GM12878 (cell line): Measurements from ENCODE around the gene FCHSD2. TPM values are rescaled to one million over a fixed set of nuclear protein-coding genes. Genes with fewer than 3 reads are reported as not detected.

Experiments used
- ATAC-seq: fragments of 200-7000 bp; cut with Tn5 transposase; 3 replicates; pipeline ENCODE4 v1.9.1; 2020; ENCODE audit warnings: mild to moderate bottlenecking, moderate library complexity
- BruUV-seq: library from RNA; stranded (reverse); fragments of 400-500 nt; replicated peaks from 2 replicates; lab custom pipeline; 2021; lab: Mats Ljungman, UMichigan
- CTCF ChIA-PET: fragments of 300-600 bp; sonication (Branson Sonifier 250); formaldehyde crosslinking; extraction: SDS; loops from one replicate; lab custom pipeline; 2021; ENCODE audit warnings: inconsistent platforms; lab: Yijun Ruan, JAX
- POLR2A ChIA-PET: fragments of 350-600 bp; formaldehyde crosslinking; extraction: SDS; loops from one replicate; lab custom pipeline; 2021; ENCODE audit warnings: inconsistent platforms; lab: Charles Lee
- RAD21 ChIA-PET: fragments of 300-600 bp; sonication (Branson Sonifier 250); formaldehyde crosslinking; loops from one replicate; lab custom pipeline; 2023; ENCODE audit warnings: antibody characterized with exemption; ENCODE audit not compliant: unreplicated experiment; lab: Charles Lee
- SMC1A ChIA-PET: fragments of 300-600 bp; sonication (Branson Sonifier 250); formaldehyde crosslinking; loops from one replicate; lab custom pipeline; 2023; ENCODE audit not compliant: unreplicated experiment, uncharacterized antibody; lab: Charles Lee
- DNase-seq: peaks from one replicate; pipeline ENCODE4 v3.0.0-alpha.2; 2011; ENCODE audit warnings: low read depth, low spot score
- FAIRE-seq: peaks from 3 replicates; lab custom pipeline; 2011; peaks lifted over from hg19 to GRCh38; lab: Jason Lieb, UNC
- H2AFZ ChIP-seq: 2 replicates; pipeline ENCODE4 v1.6.0; 2011; ENCODE audit warnings: low read depth, low read length, control low read depth; ENCODE audit not compliant: control insufficient read depth
- H3K27ac ChIP-seq: 2 replicates; pipeline ENCODE4 v1.5.1; 2011; ENCODE audit warnings: control low read depth; ENCODE audit not compliant: control insufficient read depth, insufficient read depth
- H3K27me3 ChIP-seq, 2 experiments: replicated peaks in 1 of 2; 2 replicates each; pipeline versions ENCODE4 v1.6.0 to v1.6.1; 2011; ENCODE audit warnings: low read length in 1 of 2; ENCODE audit not compliant: control insufficient read depth in 2 of 2, insufficient read depth in 2 of 2
- H3K36me3 ChIP-seq, 2 experiments: 2 replicates each; pipeline ENCODE4 v1.5.1; 2011; ENCODE audit warnings: low read length in 1 of 2; ENCODE audit not compliant: control insufficient read depth in 2 of 2, insufficient read depth in 2 of 2
- H3K4me1 ChIP-seq: 2 replicates; pipeline ENCODE4 v1.6.1; 2011; ENCODE audit warnings: mild to moderate bottlenecking, low read length, moderate library complexity, mixed read lengths; ENCODE audit not compliant: control insufficient read depth, insufficient read depth
- H3K4me2 ChIP-seq: 2 replicates; pipeline ENCODE4 v1.6.0; 2011; ENCODE audit warnings: control low read depth; ENCODE audit not compliant: control insufficient read depth, insufficient read depth
- H3K4me3 ChIP-seq: fragments of 200-600 bp; sonication (generic); 2 replicates; pipeline ENCODE4 v1.5.1; 2016
- H3K79me2 ChIP-seq: 2 replicates; pipeline ENCODE4 v1.6.0; 2011; ENCODE audit warnings: low read length; ENCODE audit not compliant: control insufficient read depth, insufficient read depth
- H3K9ac ChIP-seq: 2 replicates; pipeline ENCODE4 v1.8.0; 2011; ENCODE audit warnings: low read length, control low read depth, mixed read lengths; ENCODE audit not compliant: control insufficient read depth, insufficient read depth
- H3K9me3 ChIP-seq: replicated peaks from 3 replicates; pipeline ENCODE4 v1.5.1; 2011; ENCODE audit warnings: mild to moderate bottlenecking, low read length; ENCODE audit not compliant: control insufficient read depth, insufficient read depth
- H4K20me1 ChIP-seq: 2 replicates; pipeline ENCODE4 v1.6.0; 2011; ENCODE audit not compliant: control insufficient read depth, insufficient read depth
- CTCF ChIP-seq, 3 experiments: IDR thresholded peaks in 2 of 3; conservative IDR thresholded peaks in 1 of 3; 2 replicates each; pipeline ENCODE4 v1.5.1; 2011; ENCODE audit warnings: low read depth in 3 of 3, low read length in 3 of 3, mild to moderate bottlenecking in 3 of 3, control low read depth in 2 of 3, moderate library complexity in 2 of 3, inconsistent platforms in 1 of 3, mixed read lengths in 1 of 3; ENCODE audit not compliant: control insufficient read depth in 2 of 3, insufficient read depth in 1 of 3; ENCODE audit errors: extremely low read depth in 1 of 3
- HDGF ChIP-seq: fragments of 450-650 bp; IDR thresholded peaks from 2 replicates; pipeline ENCODE4 v1.6.1; 2016; ENCODE audit warnings: antibody characterized with exemption
- IKZF1 ChIP-seq: fragments of 450-650 bp; conservative IDR thresholded peaks from 2 replicates; pipeline ENCODE4 v1.6.1; 2017; ENCODE audit warnings: antibody characterized with exemption, mild to moderate bottlenecking
- JUND ChIP-seq: IDR thresholded peaks from 2 replicates; pipeline ENCODE4 v1.6.1; 2012; ENCODE audit warnings: low read depth, mild to moderate bottlenecking, low read length, improper control_type of control experiment, moderate library complexity
- MEF2B ChIP-seq: fragments of 450-650 bp; IDR thresholded peaks from 2 replicates; pipeline ENCODE4 v1.6.1; 2018; ENCODE audit warnings: mild to moderate bottlenecking, moderate library complexity; ENCODE audit not compliant: partially characterized antibody, poor library complexity, severe bottlenecking
- MLLT1 ChIP-seq: fragments of 450-650 bp; IDR thresholded peaks from 2 replicates; pipeline ENCODE4 v1.6.1; 2016; ENCODE audit warnings: mild to moderate bottlenecking
- NFIC ChIP-seq: IDR thresholded peaks from 2 replicates; pipeline ENCODE4 v1.6.1; 2012; ENCODE audit warnings: low read depth, mild to moderate bottlenecking, inconsistent platforms, low read length, moderate library complexity
- NKRF ChIP-seq: fragments of 450-650 bp; conservative IDR thresholded peaks from 2 replicates; pipeline ENCODE4 v1.6.1; 2017; ENCODE audit warnings: mild to moderate bottlenecking, moderate library complexity
- RB1 ChIP-seq: fragments of 450-650 bp; formaldehyde crosslinking; IDR thresholded peaks from 2 replicates; pipeline ENCODE4 v1.6.1; 2017; ENCODE audit warnings: mild to moderate bottlenecking, borderline replicate concordance
- SIN3A ChIP-seq: IDR thresholded peaks from 2 replicates; pipeline ENCODE4 v1.6.1; 2012; ENCODE audit warnings: low read depth, low read length, improper control_type of control experiment
- SIX5 ChIP-seq: IDR thresholded peaks from 2 replicates; pipeline ENCODE4 v1.6.1; 2011; ENCODE audit warnings: mild to moderate bottlenecking, low read depth, low read length, moderate library complexity; ENCODE audit not compliant: severe bottlenecking
- SP1 ChIP-seq: IDR thresholded peaks from one replicate; pipeline ENCODE4 v1.6.1; 2011; ENCODE audit warnings: low read depth, low read length
- SRF ChIP-seq, 2 experiments: IDR thresholded peaks; 2 replicates each; pipeline ENCODE4 v1.6.1; 2011; ENCODE audit warnings: low read depth in 2 of 2, low read length in 2 of 2, mild to moderate bottlenecking in 1 of 2, moderate library complexity in 1 of 2
- TAF1 ChIP-seq: IDR thresholded peaks from 2 replicates; pipeline ENCODE4 v1.6.1; 2011; ENCODE audit warnings: mild to moderate bottlenecking, low read depth, low read length, borderline replicate concordance
- YY1 ChIP-seq: IDR thresholded peaks from 2 replicates; pipeline ENCODE4 v1.6.1; 2011; ENCODE audit warnings: low read depth, mild to moderate bottlenecking, low read length
- ZNF217 ChIP-seq: fragments of 450-650 bp; IDR thresholded peaks from 2 replicates; pipeline ENCODE4 v1.6.1; 2017; ENCODE audit warnings: antibody characterized with exemption, mild to moderate bottlenecking
- WGBS: methylation state at CpG from one replicate; pipeline ENCODE4 v1.1.6; 2016; ENCODE audit warnings: low lambda C conversion rate; ENCODE audit not compliant: insufficient replicate concordance, insufficient coverage; ENCODE audit errors: missing lambda C conversion rate; 5-methylcytosine and 5-hydroxymethylcytosine counted together
- in situ Hi-C: fragments of 300-500 bp; cut with MboI; formaldehyde crosslinking; loops from 9 replicates; pipeline ENCODE4 v1.14.3; 2018; ENCODE audit warnings: mixed read lengths
- intact Hi-C: fragments of 100-400 bp; cut with micrococcal nuclease; formaldehyde crosslinking; loops from one replicate; pipeline ENCODE4 v1.14.2; 2022; ENCODE audit not compliant: unreplicated experiment
- polyA plus RNA-seq, 11 experiments: library from polyadenylated mRNA; depleted of rRNA in 4 of 11; unstranded in 6 of 11; stranded (reverse) in 5 of 11; fragments of >200 nt; fragmentation: Nextera tagmentation in 4 of 11; fragmentation: Illumina TruSeq in 1 of 11; extraction: Ambion mirVana in 4 of 11; extraction: Trizol in 1 of 11; gene quantifications; 1 replicate in 1 of 11; 2 replicates in 10 of 11; pipeline versions ENCODE4 v1.2.1 to v1.2.3, GENCODE V29; 2011 to 2016; ENCODE audit warnings: inconsistent platforms in 2 of 11, missing spikeins in 2 of 11, low read depth in 1 of 11
- total RNA-seq, 4 experiments: library from RNA; depleted of rRNA in 3 of 4; stranded (reverse); fragments of >200 nt in 3 of 4; fragmentation: Illumina TruSeq in 1 of 4; extraction: Trizol in 1 of 4; gene quantifications; 2 replicates each; pipeline versions ENCODE4 v1.2.1 to v1.2.3, GENCODE V29; 2013 to 2021

FCHSD2 gene
- total and polyA plus RNA-seq, 10 of the 15 experiments (the other 5 are each of a cell fraction or from before 2014, with no cell fraction given) = 13.2 to 89.8 (median 47.8) TPM

GRCh38 chr11:72814286-72815109 is 327.6 kb downstream of the FCHSD2 start, which contains the start of gene ATG16L2:
TSS of gene ATG16L2 (plus strand) at chr11:72814411. CDS start at chr11:72814446, 35 bp downstream.
- Histone ChIP-seq H3K4me2 (peak within 1 kb of the TSS; percentile 99), H3K9ac (peak within 1 kb of the TSS; percentile 88), H3K79me2 (peaks cover 55% of the 10 kb centered on the region), H3K9me3 (no peaks in the 10 kb centered on the region), H3K4me1 (peaks cover 7% of the 10 kb centered on the region; the same call in 1 of the 2 replicates), H3K36me3 (peaks cover 7 to 12% of the 10 kb centered on the region in 2 experiments; a peak in 3 of 4 replicates), H2AFZ (peak within 1 kb of the TSS; percentile 98), H3K27ac (peak within 1 kb of the TSS; percentile 98), H3K4me3 (peak within 1 kb of the TSS; percentile 89), H3K27me3 (no peaks in the 10 kb centered on the region), H4K20me1 (no peaks in the 10 kb centered on the region)
- FAIRE-seq = no peak
- ChIA-PET SMC1A (interaction anchor here (0.9 to 3.2 kb wide), 8 partner anchors 20 to 371 kb away, joined by 3 to 9 read pairs (median 4); partner anchors contain the start of gene STARD10), CTCF (interaction anchor here (1.4 to 8.3 kb wide), 6 partner anchors 16 to 362 kb away, joined by 3 to 154 read pairs (median 7); partner anchors contain the start of genes FCHSD2 and STARD10), POLR2A (interaction anchor here (1.1 to 5.4 kb wide), 8 partner anchors 13 to 146 kb away, joined by 3 to 46 read pairs (median 6); partner anchors contain the start of gene STARD10), RAD21 (interaction anchor here (1.1 to 2.1 kb wide), 5 partner anchors 21 to 362 kb away, joined by 3 to 32 read pairs (median 6); partner anchors contain the start of gene STARD10)
- no peak for DNase-seq
- WGBS = under 1% methylated on average over 69 of the region's 75 CpGs
- in situ Hi-C loops = no loop called here
- intact Hi-C loops = loop anchor here (5.0 to 10.0 kb wide), 2 partner anchors 72 to 230 kb away; no protein-coding TSS in a partner anchor
- ATAC-seq = peak; percentile 74
- no TSS peak for BruUV-seq
- TF ChIP-seq YY1 = peak; percentile 94
- TF ChIP-seq JUND = no peak
- TF ChIP-seq SRF (IDR thresholded peaks at IDR 0.05; ENCODE audit: low read depth in 2 of 2, low read length in 2 of 2) = 0 out of 4 replicates have a peak, but pooled peaks of 1 of the 2 experiments have one; percentile 7
- no peak for TF ChIP-seq NFIC
- peak; percentile 91 for TF ChIP-seq NKRF
- TF ChIP-seq IKZF1 = peak; percentile 61
- peak; percentile 65; the same call in 1 of the 2 replicates for TF ChIP-seq MLLT1
- TF ChIP-seq MEF2B = peak; percentile 3
- TF ChIP-seq TAF1 = peak; percentile 56; the same call in 1 of the 2 replicates
- TF ChIP-seq ZNF217 = no peak
- peak; percentile 59; the same call in 1 of the 2 replicates for TF ChIP-seq SIN3A
- no peak for TF ChIP-seq SIX5
- TF ChIP-seq HDGF = 0 out of 2 replicates have a peak, but pooled peaks have one; percentile 63
- TF ChIP-seq RB1 = peak; percentile 97
- TF ChIP-seq SP1 = no peak
- TF ChIP-seq CTCF (IDR thresholded peaks at IDR 0.05 in 2 of 3, conservative IDR thresholded peaks at IDR 0.05 in 1 of 3; ENCODE audit: control insufficient read depth in 2 of 3, extremely low read depth in 1 of 3, insufficient read depth in 1 of 3, low read depth in 3 of 3, low read length in 3 of 3) = peak in 2 of 3 experiments; percentile 15 to 19; a peak in 1 of 6 replicates
